Effector CD8-positive, alpha-beta T cell (primary cell): Measurements from ENCODE around the gene MRGPRX2.

ENCODE experiments used
- DNase-seq: peaks from one replicate; lab custom pipeline; 2025; lab: John Stamatoyannopoulos, UW

Gene MRGPRX2

GRCh38 chr11:19075636-19076035 is 15.1 kb upstream of the MRGPRX2 start:
- DNase-seq, result no peak

- no peak for DNase-seq
Measured at GRCh38 chr11:19073454-19074415, 13.2 kb upstream of the MRGPRX2 start.

GRCh38 chr11:19072464-19072863 is 11.9 kb upstream of the MRGPRX2 start:
- no peak for DNase-seq

- peak; percentile 8 for DNase-seq
Measured at GRCh38 chr11:19071255-19071654, 10.7 kb upstream of the MRGPRX2 start.

GRCh38 chr11:19059833-19060232 is 684 bp downstream of the MRGPRX2 start:
- DNase-seq, result no peak

- no peak for DNase-seq
Measured at GRCh38 chr11:19055905-19056304, 4.6 kb downstream of the MRGPRX2 start.

- no peak for DNase-seq
Measured at GRCh38 chr11:19055016-19055415, 5.5 kb downstream of the MRGPRX2 start.

- DNase-seq, result no peak
Measured at GRCh38 chr11:19053909-19054308, 6.6 kb downstream of the MRGPRX2 start.

- DNase-seq, result no peak
Measured at GRCh38 chr11:19050281-19050680, 10.2 kb downstream of the MRGPRX2 start.

GRCh38 chr11:19049351-19049750 is 11.2 kb downstream of the MRGPRX2 start:
- DNase-seq, result no peak

GRCh38 chr11:19040051-19040450 is 20.5 kb downstream of the MRGPRX2 start:
- no peak for DNase-seq

- no peak for DNase-seq
Measured at GRCh38 chr11:19039409-19039808, 21.1 kb downstream of the MRGPRX2 start.

GRCh38 chr11:19032990-19033389 is 27.5 kb downstream of the MRGPRX2 start:
- DNase-seq, result no peak

GRCh38 chr11:19027829-19028595 is 32.5 kb downstream of the MRGPRX2 start:
- DNase-seq, result no peak

- DNase-seq, result no peak
Measured at GRCh38 chr11:19026862-19027261, 33.7 kb downstream of the MRGPRX2 start.

GRCh38 chr11:19025481-19026406 is 34.8 kb downstream of the MRGPRX2 start:
- DNase-seq, result no peak

GRCh38 chr11:19020831-19021230 is 39.7 kb downstream of the MRGPRX2 start:
- no peak for DNase-seq

GRCh38 chr11:19018901-19019300 is 41.6 kb downstream of the MRGPRX2 start:
- DNase-seq, result no peak

GRCh38 chr11:19013181-19013857 is 47.2 kb downstream of the MRGPRX2 start:
- DNase-seq, result no peak

GRCh38 chr11:19012636-19013035 is 47.9 kb downstream of the MRGPRX2 start:
- no peak for DNase-seq
